ENCODE data around the gene STIM2.

- TF ChIP-seq RAD21 (IDR thresholded peaks at IDR 0.05; ENCODE audit: low read depth) (no peak), EP300 (IDR thresholded peaks at IDR 0.05; ENCODE audit: borderline replicate concordance) (no peak), MAX (IDR thresholded peaks at IDR 0.05) (no peak), TAF1 (IDR thresholded peaks at IDR 0.05; ENCODE audit: low read depth) (no peak), REST (IDR thresholded peaks at IDR 0.05; ENCODE audit: low read depth) (no peak), CREB1 (IDR thresholded peaks at IDR 0.05; ENCODE audit: low read depth) (no peak), NFIC (IDR thresholded peaks at IDR 0.05) (no peak), TCF12 (IDR thresholded peaks at IDR 0.05; ENCODE audit: low read depth) (no peak), YY1 (IDR thresholded peaks at IDR 0.05; ENCODE audit: low read depth) (no peak), CEBPB (IDR thresholded peaks at IDR 0.05) (no peak), FOXM1 (IDR thresholded peaks at IDR 0.05; ENCODE audit: borderline replicate concordance, low read depth) (no peak), ZBTB7A (IDR thresholded peaks at IDR 0.05; ENCODE audit: low read depth) (no peak), EGR1 (IDR thresholded peaks at IDR 0.05) (no peak), TEAD4 (IDR thresholded peaks at IDR 0.05) (no peak)
Observed at GRCh38 chr4:27050731-27051130, 190.1 kb downstream of the STIM2 start.
